ENCODE measurements around the gene SLC43A3. TPM values are rescaled to one million over a fixed set of nuclear protein-coding genes. Genes with fewer than 3 reads are reported as not detected.

Gene SLC43A3
- total RNA-seq, 1 donor: 74.3 TPM

DNA sequence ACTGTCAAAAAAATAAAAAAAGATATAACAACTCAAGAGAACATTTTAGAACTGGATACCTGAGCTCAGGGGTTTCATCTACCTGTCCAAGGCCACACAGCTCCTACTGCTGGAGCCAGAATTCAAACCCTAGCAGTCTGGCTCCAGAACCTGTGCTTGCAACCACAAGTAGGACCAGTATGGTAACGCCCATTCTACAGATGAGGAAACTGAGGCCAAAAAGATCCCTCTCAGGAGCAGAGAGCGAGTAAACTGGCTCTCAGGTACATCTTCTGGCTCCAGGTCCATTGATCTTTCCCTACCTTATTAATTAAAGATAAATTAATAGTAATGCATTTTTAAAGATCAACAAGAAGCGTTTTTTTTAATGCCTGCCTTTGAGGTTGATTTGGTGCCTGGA, 69.6 kb downstream of the SLC43A3 start:
- no peak for DNase-seq (ENCODE audit: low read depth)
- TF ChIP-seq, protein P1, sequence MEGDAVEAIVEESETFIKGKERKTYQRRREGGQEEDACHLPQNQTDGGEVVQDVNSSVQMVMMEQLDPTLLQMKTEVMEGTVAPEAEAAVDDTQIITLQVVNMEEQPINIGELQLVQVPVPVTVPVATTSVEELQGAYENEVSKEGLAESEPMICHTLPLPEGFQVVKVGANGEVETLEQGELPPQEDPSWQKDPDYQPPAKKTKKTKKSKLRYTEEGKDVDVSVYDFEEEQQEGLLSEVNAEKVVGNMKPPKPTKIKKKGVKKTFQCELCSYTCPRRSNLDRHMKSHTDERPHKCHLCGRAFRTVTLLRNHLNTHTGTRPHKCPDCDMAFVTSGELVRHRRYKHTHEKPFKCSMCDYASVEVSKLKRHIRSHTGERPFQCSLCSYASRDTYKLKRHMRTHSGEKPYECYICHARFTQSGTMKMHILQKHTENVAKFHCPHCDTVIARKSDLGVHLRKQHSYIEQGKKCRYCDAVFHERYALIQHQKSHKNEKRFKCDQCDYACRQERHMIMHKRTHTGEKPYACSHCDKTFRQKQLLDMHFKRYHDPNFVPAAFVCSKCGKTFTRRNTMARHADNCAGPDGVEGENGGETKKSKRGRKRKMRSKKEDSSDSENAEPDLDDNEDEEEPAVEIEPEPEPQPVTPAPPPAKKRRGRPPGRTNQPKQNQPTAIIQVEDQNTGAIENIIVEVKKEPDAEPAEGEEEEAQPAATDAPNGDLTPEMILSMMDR (IDR thresholded peaks at IDR 0.05; ENCODE audit: insufficient read depth, low read length): no peak
- no peak overlapping the region for H3K4me3 ChIP-seq (ENCODE audit: low read depth, low read length)

Small RNA genes within 50 kb of the gene (small RNA-seq; reads per million reads assigned to genes)
- gene RNA5SP341: not detected

Other genes starting within 250 kb of the SLC43A3 start
- not detected in 2 replicates for gene LRRC55, start 245.2 kb downstream of the SLC43A3 start, total RNA-seq (ENCODE audit: low replicate concordance)
- gene APLNR, start 189.9 kb downstream of the SLC43A3 start, total RNA-seq (ENCODE audit: low replicate concordance): not detected in 2 replicates
- gene TNKS1BP1, start 102.2 kb downstream of the SLC43A3 start, total RNA-seq (ENCODE audit: low replicate concordance): 70.0 and 108 TPM in 2 replicates
- gene SSRP1, start 91.2 kb downstream of the SLC43A3 start, total RNA-seq (ENCODE audit: low replicate concordance): 60.7 and 83.2 TPM in 2 replicates
- not detected in 2 replicates for gene P2RX3, start 88.8 kb downstream of the SLC43A3 start, total RNA-seq (ENCODE audit: low replicate concordance)
- not detected in 2 replicates for gene PRG3, start 46.0 kb downstream of the SLC43A3 start, total RNA-seq (ENCODE audit: low replicate concordance)
- not detected in 2 replicates for gene PRG2, start 36.5 kb downstream of the SLC43A3 start, total RNA-seq (ENCODE audit: low replicate concordance)
- gene RTN4RL2, start 33.4 kb upstream of the SLC43A3 start, total RNA-seq (ENCODE audit: low replicate concordance): 0.09 and 0.90 TPM in 2 replicates
- gene SLC43A1, start 88.6 kb upstream of the SLC43A3 start, total RNA-seq (ENCODE audit: low replicate concordance): 11.4 and 15.3 TPM in 2 replicates
- 32.1 and 77.5 TPM in 2 replicates for gene TIMM10, start 103.6 kb upstream of the SLC43A3 start, total RNA-seq (ENCODE audit: low replicate concordance)
- not detected in 2 replicates for gene SMTNL1, start 110.5 kb upstream of the SLC43A3 start, total RNA-seq (ENCODE audit: low replicate concordance)
- gene UBE2L6, start 140.6 kb upstream of the SLC43A3 start, total RNA-seq (ENCODE audit: low replicate concordance): 30.6 and 41.1 TPM in 2 replicates
- 64.9 and 77.0 TPM in 2 replicates for gene SERPING1, start 170.6 kb upstream of the SLC43A3 start, total RNA-seq (ENCODE audit: low replicate concordance)
- gene YPEL4, start 222.8 kb upstream of the SLC43A3 start, total RNA-seq (ENCODE audit: low replicate concordance): 1.4 and 1.7 TPM in 2 replicates
- gene CLP1, start 230.6 kb upstream of the SLC43A3 start, total RNA-seq (ENCODE audit: low replicate concordance): 12.6 and 16.2 TPM in 2 replicates
- gene ZDHHC5, start 241.0 kb upstream of the SLC43A3 start, total RNA-seq (ENCODE audit: low replicate concordance): 30.0 and 49.6 TPM in 2 replicates